SK-N-SH (cell line): ENCODE results near the gene NUAK2. TPM values are rescaled to one million over a fixed set of nuclear protein-coding genes. Genes with fewer than 3 reads are reported as not detected.

Experiments used
- CTCF ChIA-PET: fragments of 300-600, 350-600 bp; formaldehyde crosslinking; extraction: SDS; loops from one replicate; lab custom pipeline; 2021; lab: Yijun Ruan, JAX
- POLR2A ChIA-PET: fragments of 350-600 bp; sonication (Branson Sonifier 250); formaldehyde crosslinking; extraction: SDS; loops from one replicate; lab custom pipeline; 2020; ENCODE audit warnings: antibody characterized with exemption, inconsistent platforms; lab: Yijun Ruan, JAX
- DNase-seq: peaks from one replicate; pipeline ENCODE4 v3.0.0; 2012
- H2AFZ ChIP-seq: fragments of 200-600 bp; sonication (generic); 2 replicates; pipeline ENCODE4 v1.8.1; 2016; ENCODE audit warnings: antibody characterized with exemption, mild to moderate bottlenecking, low read depth
- H3F3A ChIP-seq: fragments of 200-600 bp; sonication (generic); replicated peaks from 2 replicates; pipeline ENCODE3; 2016; ENCODE audit warnings: antibody characterized with exemption, mild to moderate bottlenecking; ENCODE audit not compliant: insufficient read depth
- H3K27ac ChIP-seq, 2 experiments: fragments of 200-500 bp in 1 of 2; fragments of 200-600 bp in 1 of 2; sonication (Bioruptor generic) in 1 of 2; sonication (generic), shearing (Covaris generic) in 1 of 2; 2 replicates each; pipeline versions ENCODE4 v1.5.1 to v1.6.1; 2014 to 2016; ENCODE audit warnings: low read depth in 2 of 2, inconsistent platforms in 1 of 2, low read length in 1 of 2, mild to moderate bottlenecking in 1 of 2, mixed read lengths in 1 of 2
- H3K27me3 ChIP-seq: fragments of 200-600 bp; sonication (generic), shearing (Covaris generic); 2 replicates; pipeline ENCODE4 v1.6.1; 2016; ENCODE audit warnings: mixed run types; ENCODE audit not compliant: insufficient read depth
- H3K36me3 ChIP-seq, 2 experiments: fragments of 200-500 bp in 1 of 2; fragments of 200-600 bp in 1 of 2; sonication (Bioruptor generic) in 1 of 2; sonication (generic) in 1 of 2; replicated peaks in 1 of 2; 2 replicates each; pipeline versions ENCODE3 to v1.5.1; 2014 to 2016; ENCODE audit warnings: low read length in 1 of 2, mild to moderate bottlenecking in 1 of 2; ENCODE audit not compliant: insufficient read depth in 2 of 2, control insufficient read depth in 1 of 2
- H3K4me1 ChIP-seq, 2 experiments: fragments of 200-500 bp in 1 of 2; fragments of 200-600 bp in 1 of 2; sonication (Bioruptor generic) in 1 of 2; sonication (generic), shearing (Covaris generic) in 1 of 2; 2 replicates each; pipeline versions ENCODE4 v1.5.1 to v1.6.1; 2014 to 2016; ENCODE audit warnings: low read depth in 1 of 2, low read length in 1 of 2, mixed run types in 1 of 2; ENCODE audit not compliant: insufficient read depth in 2 of 2, control insufficient read depth in 1 of 2
- H3K4me2 ChIP-seq: fragments of 200-600 bp; sonication (generic), shearing (Covaris generic); 2 replicates; pipeline ENCODE4 v1.6.1; 2017; ENCODE audit warnings: mixed run types
- H3K4me3 ChIP-seq, 2 experiments: fragments of 200-500 bp in 1 of 2; fragments of 200-600 bp in 1 of 2; sonication (Bioruptor generic) in 1 of 2; sonication (generic), shearing (Covaris generic) in 1 of 2; 2 replicates each; pipeline versions ENCODE4 v1.5.1 to v1.8.1; 2014 to 2016; ENCODE audit warnings: low read depth in 2 of 2, inconsistent platforms in 1 of 2, low read length in 1 of 2, mild to moderate bottlenecking in 1 of 2, mixed read lengths in 1 of 2, moderate library complexity in 1 of 2
- H3K79me2 ChIP-seq: fragments of 200-600 bp; sonication (generic); 2 replicates; pipeline ENCODE4 v1.8.1; 2017; ENCODE audit warnings: mild to moderate bottlenecking; ENCODE audit not compliant: insufficient read depth
- H3K9ac ChIP-seq: fragments of 200-600 bp; sonication (generic); 2 replicates; pipeline ENCODE4 v1.6.1; 2017; ENCODE audit warnings: mixed run types
- H3K9me2 ChIP-seq: fragments of 200-600 bp; sonication (generic); 2 replicates; pipeline ENCODE4 v1.6.1; 2017; ENCODE audit warnings: mixed run types
- H3K9me3 ChIP-seq: fragments of 200-600 bp; sonication (generic); 2 replicates; pipeline ENCODE4 v1.6.1; 2017; ENCODE audit warnings: mixed run types, mild to moderate bottlenecking, moderate library complexity
- H4K20me1 ChIP-seq: fragments of 200-600 bp; sonication (generic); 2 replicates; pipeline ENCODE4 v1.6.1; 2017; ENCODE audit warnings: mild to moderate bottlenecking, mixed run types; ENCODE audit not compliant: insufficient read depth
- ELF1 ChIP-seq: IDR thresholded peaks from 2 replicates; pipeline ENCODE4 v1.4.0; 2012
- EP300 ChIP-seq, 2 experiments: IDR thresholded peaks; 2 replicates each; pipeline versions ENCODE4 v1.4.0 to v1.6.1; 2012; ENCODE audit warnings: borderline replicate concordance in 1 of 2, low read depth in 1 of 2, low read length in 1 of 2
- EZH2phosphoT487 ChIP-seq: fragments of 200-600 bp; sonication (generic); IDR thresholded peaks from 2 replicates; pipeline ENCODE4 v1.6.1; 2017; ENCODE audit warnings: low read depth, mixed run types, mild to moderate bottlenecking, antibody characterized with exemption, moderate library complexity, borderline replicate concordance
- FOXJ3 ChIP-seq: sonication (generic); formaldehyde crosslinking; IDR thresholded peaks from 2 replicates; pipeline ENCODE4 v1.5.1; 2020; ENCODE audit warnings: mild to moderate bottlenecking, missing genetic modification reagents
- FOXM1 ChIP-seq: IDR thresholded peaks from 2 replicates; pipeline ENCODE4 v1.4.0; 2012; ENCODE audit warnings: low read depth, mild to moderate bottlenecking
- GABPA ChIP-seq: IDR thresholded peaks from 2 replicates; pipeline ENCODE4 v1.4.0; 2012; ENCODE audit warnings: low read depth, mild to moderate bottlenecking
- GATA2 ChIP-seq: sonication (generic); formaldehyde crosslinking; IDR thresholded peaks from 2 replicates; pipeline ENCODE4 v1.5.0; 2020; ENCODE audit warnings: mild to moderate bottlenecking, missing genetic modification reagents
- JUND ChIP-seq: IDR thresholded peaks from 2 replicates; pipeline ENCODE4 v1.4.0; 2012
- MEF2A ChIP-seq: IDR thresholded peaks from 2 replicates; pipeline ENCODE4 v1.4.0; 2012; ENCODE audit warnings: low read depth, borderline replicate concordance
- NRF1 ChIP-seq: IDR thresholded peaks from 2 replicates; pipeline ENCODE4 v1.6.1; 2012; ENCODE audit warnings: low read depth, mild to moderate bottlenecking, low read length
- POLR2AphosphoS5 ChIP-seq: IDR thresholded peaks from 2 replicates; pipeline ENCODE4 v1.6.1; 2012; ENCODE audit warnings: low read depth, low read length
- RCOR1 ChIP-seq: fragments of 150-350 bp; IDR thresholded peaks from 2 replicates; pipeline ENCODE4 v1.6.1; 2017; ENCODE audit warnings: antibody characterized with exemption, low read length
- SIN3A ChIP-seq: IDR thresholded peaks from 2 replicates; pipeline ENCODE4 v1.6.1; 2012; ENCODE audit warnings: low read depth, mild to moderate bottlenecking, low read length, moderate library complexity, borderline replicate concordance
- TAF1 ChIP-seq: IDR thresholded peaks from 2 replicates; pipeline ENCODE4 v1.6.1; 2012; ENCODE audit warnings: low read depth, mild to moderate bottlenecking, low read length, moderate library complexity, borderline replicate concordance
- TEAD4 ChIP-seq: IDR thresholded peaks from 2 replicates; pipeline ENCODE4 v1.4.0; 2012; ENCODE audit warnings: mild to moderate bottlenecking, borderline replicate concordance; ENCODE audit not compliant: insufficient read depth
- YY1 ChIP-seq: IDR thresholded peaks from 2 replicates; pipeline ENCODE4 v1.4.0; 2012; ENCODE audit warnings: low read depth, mild to moderate bottlenecking
- WGBS: methylation state at CpG from one replicate; pipeline ENCODE4 v1.1.6; 2017; ENCODE audit warnings: low lambda C conversion rate; 5-methylcytosine and 5-hydroxymethylcytosine counted together
- polyA plus RNA-seq, 3 experiments: library from polyadenylated mRNA; depleted of rRNA; stranded (reverse); fragments of >200 nt; gene quantifications; 2 replicates each; pipeline ENCODE4 v1.2.3, GENCODE V29; 2012
- TF ChIP-seq, protein P1 (sequence below): IDR thresholded peaks from 2 replicates; pipeline ENCODE4 v1.6.1; 2012; ENCODE audit warnings: mild to moderate bottlenecking, low read depth, low read length, moderate library complexity
- TF ChIP-seq, protein P2 (sequence below): IDR thresholded peaks from 2 replicates; pipeline ENCODE4 v1.4.0; 2012; ENCODE audit warnings: low read depth, borderline replicate concordance
- TF ChIP-seq, protein P3 (sequence below): IDR thresholded peaks from 2 replicates; pipeline ENCODE4 v1.4.0; 2012; ENCODE audit warnings: low read depth

The NUAK2 gene
- polyA plus RNA-seq, 1 of the 3 experiments (the other 2 are of a cell fraction): 11.1 TPM

DNA sequence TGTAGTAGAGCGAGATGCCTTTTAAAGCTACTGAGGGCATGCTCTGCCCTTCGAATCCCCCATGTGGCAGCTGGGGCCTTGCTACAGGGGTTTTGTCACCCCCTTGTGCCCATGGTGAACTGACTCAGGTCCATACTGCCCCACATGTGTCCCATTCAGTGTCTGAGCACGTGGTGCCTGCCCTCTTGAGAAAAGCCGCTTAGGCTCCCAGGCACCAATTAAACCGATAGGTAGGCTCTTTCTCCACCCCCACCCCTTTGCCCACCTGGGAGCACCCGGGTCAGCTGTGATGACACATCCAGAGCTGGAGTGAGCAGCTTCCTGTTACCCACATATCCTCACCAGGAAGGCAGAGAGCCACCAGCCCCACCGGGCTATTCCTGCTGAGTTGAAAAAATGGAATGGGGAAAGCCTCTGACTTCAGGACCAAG is 63.3 kb downstream of the NUAK2 start (continued):
- TF ChIP-seq, protein P1, sequence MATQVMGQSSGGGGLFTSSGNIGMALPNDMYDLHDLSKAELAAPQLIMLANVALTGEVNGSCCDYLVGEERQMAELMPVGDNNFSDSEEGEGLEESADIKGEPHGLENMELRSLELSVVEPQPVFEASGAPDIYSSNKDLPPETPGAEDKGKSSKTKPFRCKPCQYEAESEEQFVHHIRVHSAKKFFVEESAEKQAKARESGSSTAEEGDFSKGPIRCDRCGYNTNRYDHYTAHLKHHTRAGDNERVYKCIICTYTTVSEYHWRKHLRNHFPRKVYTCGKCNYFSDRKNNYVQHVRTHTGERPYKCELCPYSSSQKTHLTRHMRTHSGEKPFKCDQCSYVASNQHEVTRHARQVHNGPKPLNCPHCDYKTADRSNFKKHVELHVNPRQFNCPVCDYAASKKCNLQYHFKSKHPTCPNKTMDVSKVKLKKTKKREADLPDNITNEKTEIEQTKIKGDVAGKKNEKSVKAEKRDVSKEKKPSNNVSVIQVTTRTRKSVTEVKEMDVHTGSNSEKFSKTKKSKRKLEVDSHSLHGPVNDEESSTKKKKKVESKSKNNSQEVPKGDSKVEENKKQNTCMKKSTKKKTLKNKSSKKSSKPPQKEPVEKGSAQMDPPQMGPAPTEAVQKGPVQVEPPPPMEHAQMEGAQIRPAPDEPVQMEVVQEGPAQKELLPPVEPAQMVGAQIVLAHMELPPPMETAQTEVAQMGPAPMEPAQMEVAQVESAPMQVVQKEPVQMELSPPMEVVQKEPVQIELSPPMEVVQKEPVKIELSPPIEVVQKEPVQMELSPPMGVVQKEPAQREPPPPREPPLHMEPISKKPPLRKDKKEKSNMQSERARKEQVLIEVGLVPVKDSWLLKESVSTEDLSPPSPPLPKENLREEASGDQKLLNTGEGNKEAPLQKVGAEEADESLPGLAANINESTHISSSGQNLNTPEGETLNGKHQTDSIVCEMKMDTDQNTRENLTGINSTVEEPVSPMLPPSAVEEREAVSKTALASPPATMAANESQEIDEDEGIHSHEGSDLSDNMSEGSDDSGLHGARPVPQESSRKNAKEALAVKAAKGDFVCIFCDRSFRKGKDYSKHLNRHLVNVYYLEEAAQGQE: no peak

DNA sequence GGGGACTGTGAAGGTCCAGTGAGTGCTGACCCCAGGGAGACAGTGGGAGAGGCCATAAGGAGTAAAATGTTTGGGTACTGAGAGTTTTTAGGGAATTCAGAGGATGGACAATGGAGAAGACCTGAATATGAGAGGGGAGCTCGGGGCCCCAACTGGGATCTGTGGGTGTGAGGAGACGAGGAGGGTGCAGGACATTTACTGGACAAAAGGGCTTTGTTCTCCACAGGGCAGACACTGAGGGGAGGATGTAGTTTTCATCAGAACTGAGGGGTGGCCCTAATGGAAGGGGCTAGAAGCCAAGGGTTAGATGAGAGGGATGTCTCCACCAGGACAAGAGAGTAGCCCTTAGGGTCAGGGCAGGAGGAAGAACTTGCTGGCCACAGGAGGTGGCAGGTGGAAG is 63.8 kb downstream of the NUAK2 start:
- CTCF ChIA-PET: interaction anchor here (1.1 to 38.3 kb wide), 11 partner anchors 8 to 400 kb away, joined by 3 to 1368 read pairs (median 75); partner anchors contain the start of genes NUAK2 and TMCC2
- H4K20me1 ChIP-seq: no peaks in the 10 kb centered on the region
- H2AFZ ChIP-seq: no peak overlapping the region
- no peaks in the 10 kb centered on the region for H3K36me3 ChIP-seq
- no peak overlapping the region for H3K4me3 ChIP-seq
- H3K4me2 ChIP-seq: no peak overlapping the region
- no peaks in the 10 kb centered on the region for H3K9me3 ChIP-seq
- H3K9ac ChIP-seq: no peak overlapping the region
- H3K4me1 ChIP-seq: peaks cover 20 to 34% of the 10 kb centered on the region in 2 experiments; a peak in 3 of 4 replicates
- no peak overlapping the region for H3K27ac ChIP-seq
- H3K9me2 ChIP-seq: no peaks in the 10 kb centered on the region
- DNase-seq: no peak
- H3K79me2 ChIP-seq: no peaks in the 10 kb centered on the region
- WGBS: 82% methylated on average over 2 of the region's 2 CpGs
- TF ChIP-seq JUND (no peak), ELF1 (no peak), RCOR1 (no peak), FOXJ3 (no peak), TAF1 (no peak), POLR2AphosphoS5 (no peak), GABPA (no peak), TEAD4 (no peak), SIN3A (no peak), EZH2phosphoT487 (no peak), FOXM1 (no peak), GATA2 (CRISPR knock-in tag) (no peak), NRF1 (no peak), EP300 (IDR thresholded peaks at IDR 0.05; ENCODE audit: borderline replicate concordance in 1 of 2, low read depth in 1 of 2, low read length in 1 of 2) (no peak), YY1 (no peak), MEF2A (no peak)
- TF ChIP-seq, protein P2, sequence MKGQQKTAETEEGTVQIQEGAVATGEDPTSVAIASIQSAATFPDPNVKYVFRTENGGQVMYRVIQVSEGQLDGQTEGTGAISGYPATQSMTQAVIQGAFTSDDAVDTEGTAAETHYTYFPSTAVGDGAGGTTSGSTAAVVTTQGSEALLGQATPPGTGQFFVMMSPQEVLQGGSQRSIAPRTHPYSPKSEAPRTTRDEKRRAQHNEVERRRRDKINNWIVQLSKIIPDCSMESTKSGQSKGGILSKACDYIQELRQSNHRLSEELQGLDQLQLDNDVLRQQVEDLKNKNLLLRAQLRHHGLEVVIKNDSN: no peak
- TF ChIP-seq, protein P3, sequence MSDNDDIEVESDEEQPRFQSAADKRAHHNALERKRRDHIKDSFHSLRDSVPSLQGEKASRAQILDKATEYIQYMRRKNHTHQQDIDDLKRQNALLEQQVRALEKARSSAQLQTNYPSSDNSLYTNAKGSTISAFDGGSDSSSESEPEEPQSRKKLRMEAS: no peak
- TF ChIP-seq, all 33 proteins: peak for 0
- Histone ChIP-seq H3K27me3 (no peaks in the 10 kb centered on the region), H3F3A (peaks cover 11% of the 10 kb centered on the region)
- POLR2A ChIA-PET: no interaction called here
